ENCODE data around the gene SPTBN5. TPM values are rescaled to one million over a fixed set of nuclear protein-coding genes. Genes with fewer than 3 reads are reported as not detected.

Gene SPTBN5
- total RNA-seq, 1 donor from 2014 or later: 2.6 TPM

- DNase-seq (ENCODE audit: low read depth in 2 of 2): peak in 1 of 2 donors; percentile 58
These were observed 32.6 kb upstream of the SPTBN5 start for GRCh38 chr15:41926185-41927056.

GRCh38 chr15:41925086-41925608, 31.3 kb upstream of the SPTBN5 start:
- no peak for DNase-seq (ENCODE audit: low read depth in 2 of 2)

GRCh38 chr15:41923401-41923997, 29.6 kb upstream of the SPTBN5 start:
- DNase-seq (ENCODE audit: low read depth in 2 of 2): no peak

GRCh38 chr15:41922353-41922752, 28.5 kb upstream of the SPTBN5 start:
- no peak for DNase-seq (ENCODE audit: low read depth in 2 of 2)

DNA sequence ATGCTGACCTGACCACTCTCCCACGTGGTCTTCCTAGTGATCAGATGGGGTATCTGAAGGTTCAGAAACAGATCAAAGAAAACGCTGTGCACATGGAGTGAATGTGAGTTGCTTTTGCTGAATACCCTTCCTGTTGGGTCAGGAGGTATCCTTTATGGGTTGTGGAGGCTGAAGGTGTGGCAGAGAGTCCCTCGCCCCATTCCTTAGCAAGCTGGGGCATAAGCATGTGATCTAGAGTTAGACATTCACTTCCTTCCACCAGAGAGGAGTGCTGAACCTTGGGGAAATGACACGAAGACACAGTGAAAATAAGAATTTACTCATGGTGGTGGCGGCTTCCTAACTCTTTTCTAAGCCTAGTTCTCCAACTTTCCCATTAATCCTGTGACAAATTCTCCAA, 27.8 kb upstream of the SPTBN5 start:
- no peak for DNase-seq (ENCODE audit: low read depth in 2 of 2)

DNA sequence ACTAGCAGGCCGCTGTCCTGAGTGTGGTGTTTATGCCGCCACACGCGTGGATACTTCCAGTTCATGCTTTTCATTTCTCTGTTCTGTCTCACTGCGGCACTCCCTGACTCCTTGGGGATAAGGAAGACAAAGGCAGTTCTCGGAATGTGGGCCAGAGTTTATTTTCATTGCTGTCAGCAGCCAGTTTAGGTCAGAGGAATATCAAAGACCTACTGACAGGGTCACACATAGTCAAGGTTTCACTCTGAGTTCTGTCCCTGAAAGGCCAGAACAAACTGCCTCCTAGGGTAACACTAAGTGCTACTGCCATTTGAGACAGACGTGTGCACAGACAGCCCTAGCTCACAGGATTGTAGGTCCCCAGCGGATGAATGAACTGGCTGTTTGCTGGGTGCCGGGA, 27.3 kb upstream of the SPTBN5 start:
- no peak for DNase-seq (ENCODE audit: low read depth in 2 of 2)

- peak; percentile 88 to 94 for DNase-seq (ENCODE audit: low read depth in 2 of 2)
These were observed 26.2 kb upstream of the SPTBN5 start for GRCh38 chr15:41919954-41920538.

DNA sequence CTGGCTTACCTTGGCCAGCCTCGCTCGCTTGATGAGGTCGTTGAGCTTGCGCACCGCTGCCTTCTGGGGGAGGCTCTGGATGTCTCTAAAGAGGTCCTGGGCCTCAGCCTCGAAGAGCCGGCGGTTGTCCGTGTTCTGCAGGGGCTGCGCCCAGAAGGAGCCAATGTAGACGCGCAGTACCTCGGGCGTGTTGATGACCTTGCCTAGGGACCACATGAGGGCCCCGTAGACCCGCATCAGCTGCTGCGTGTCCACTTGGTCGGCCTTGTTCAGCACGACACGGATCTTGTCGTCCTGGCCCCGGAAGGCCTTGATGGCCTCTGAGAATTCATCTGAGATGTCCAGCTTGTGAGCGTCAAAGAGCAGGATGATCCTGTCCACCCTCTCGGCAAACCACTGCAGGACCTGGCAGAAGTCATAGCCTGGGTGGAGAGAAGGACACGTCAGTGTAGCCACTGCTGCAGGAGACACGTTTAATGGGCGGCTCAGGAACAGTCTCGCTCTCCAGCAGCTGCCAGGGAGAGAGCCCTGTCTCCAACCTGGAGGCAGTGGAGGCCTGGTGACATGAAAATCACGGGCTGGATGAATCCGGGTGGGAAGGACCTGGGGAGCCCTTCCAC, 25.5 kb upstream of the SPTBN5 start:
- no peak for DNase-seq (ENCODE audit: low read depth in 2 of 2)

DNA sequence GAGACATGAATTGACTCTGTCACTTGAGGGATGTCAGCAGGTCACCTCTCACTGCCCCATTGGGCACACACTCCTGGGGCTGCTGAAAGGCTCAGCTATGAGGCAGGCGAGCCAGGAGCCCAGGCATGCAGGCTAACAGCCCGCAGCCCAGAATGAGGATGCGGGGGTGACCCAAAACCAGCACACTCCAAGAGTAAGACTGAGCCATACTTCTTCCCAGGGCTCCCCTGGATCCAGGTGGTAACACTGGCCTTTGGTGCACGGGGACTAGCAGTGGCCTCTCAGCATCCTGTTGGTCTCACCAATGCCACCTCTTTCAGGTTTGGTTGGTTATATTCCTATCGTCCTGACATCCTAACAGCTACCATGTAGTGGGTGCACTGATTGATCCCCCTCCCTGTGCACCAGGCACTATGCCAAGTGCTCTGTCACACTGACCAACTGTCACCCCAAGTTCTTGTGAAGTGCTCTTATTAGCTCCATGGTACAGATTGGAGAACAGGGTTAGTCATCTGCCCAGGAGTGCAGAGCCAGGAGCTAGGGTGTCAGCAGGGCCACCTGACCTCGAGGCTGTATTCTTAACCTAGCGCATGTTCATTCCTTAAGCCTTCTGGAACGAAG, 24.8 kb upstream of the SPTBN5 start:
- DNase-seq (ENCODE audit: low read depth in 2 of 2): no peak

GRCh38 chr15:41917767-41918430, 24.0 kb upstream of the SPTBN5 start:
- DNase-seq (ENCODE audit: low read depth in 2 of 2): peak; percentile 76 to 80

GRCh38 chr15:41915255-41915994, 21.6 kb upstream of the SPTBN5 start:
- no peak for DNase-seq (ENCODE audit: low read depth in 2 of 2)

DNA sequence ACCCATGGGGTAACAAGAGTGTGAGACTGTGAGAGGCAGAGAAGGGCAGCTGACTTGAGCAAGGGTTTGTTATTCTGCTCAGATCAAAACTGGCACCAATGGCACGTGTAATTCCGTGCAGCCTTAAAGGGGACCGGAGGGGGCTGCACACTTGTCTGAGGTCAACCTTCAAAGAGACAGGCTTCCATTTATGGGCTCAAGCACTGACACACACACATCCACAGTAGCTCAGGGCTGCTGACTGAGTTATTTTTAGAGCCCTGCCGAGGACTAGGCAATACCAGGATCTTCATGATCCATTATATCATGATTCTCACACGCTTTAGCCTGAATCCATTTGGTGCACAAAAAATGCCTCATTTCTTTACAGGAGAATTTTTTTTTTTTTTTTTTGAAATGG, 20.6 kb upstream of the SPTBN5 start:
- no peak for DNase-seq (ENCODE audit: low read depth in 2 of 2)

DNA sequence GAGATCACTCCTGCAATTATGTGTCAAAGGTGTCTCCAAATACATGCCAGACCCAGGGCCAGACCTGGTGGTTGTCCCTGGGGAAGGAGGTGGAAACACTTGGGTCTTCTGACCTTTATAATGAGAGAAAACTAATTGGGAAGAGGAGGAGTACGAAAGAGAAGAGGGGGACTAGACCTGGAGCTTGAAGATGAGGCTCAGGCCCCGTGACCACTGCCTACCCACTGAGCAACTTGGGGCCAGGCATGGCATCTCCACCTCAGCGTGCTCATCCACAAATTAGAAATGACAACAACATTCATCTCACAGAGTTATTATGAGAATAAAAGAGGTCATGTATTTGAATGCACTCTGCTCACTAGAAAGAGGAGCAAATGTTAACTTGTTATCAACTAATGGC, 19.4 kb upstream of the SPTBN5 start:
- DNase-seq (ENCODE audit: low read depth in 2 of 2): no peak

DNA sequence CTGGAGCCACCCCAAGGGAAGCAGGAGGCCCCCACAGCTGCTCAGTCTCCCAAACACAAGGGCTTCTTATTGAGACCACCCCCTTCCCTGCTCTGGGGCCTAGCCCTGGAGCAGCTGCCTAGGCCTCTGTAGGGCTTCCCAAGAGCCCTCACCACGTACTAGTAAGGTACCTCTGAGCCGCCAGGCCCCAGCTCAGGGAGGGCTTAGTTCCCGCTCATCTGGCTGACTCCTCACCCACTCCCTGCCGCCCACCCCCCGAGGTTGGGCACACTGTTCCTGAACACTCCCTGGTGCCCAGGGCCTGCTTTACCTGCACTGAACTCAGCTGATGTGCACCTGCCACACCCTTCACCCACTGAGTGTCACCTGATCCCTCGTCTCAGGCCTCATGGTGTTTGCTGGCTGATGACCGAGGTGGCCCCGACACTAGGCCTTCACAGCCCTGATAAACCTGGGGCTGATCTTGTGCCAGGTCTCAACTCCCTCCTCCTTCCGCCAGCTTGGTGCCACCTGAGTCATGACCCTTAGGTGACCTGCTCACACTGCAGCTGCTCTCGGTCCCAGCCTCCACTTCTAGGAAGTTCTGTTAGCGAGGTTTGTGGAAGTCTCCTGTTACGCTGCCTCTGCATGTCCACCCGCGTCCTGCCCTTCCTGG, 18.0 kb upstream of the SPTBN5 start:
- DNase-seq (ENCODE audit: low read depth in 2 of 2): no peak

DNA sequence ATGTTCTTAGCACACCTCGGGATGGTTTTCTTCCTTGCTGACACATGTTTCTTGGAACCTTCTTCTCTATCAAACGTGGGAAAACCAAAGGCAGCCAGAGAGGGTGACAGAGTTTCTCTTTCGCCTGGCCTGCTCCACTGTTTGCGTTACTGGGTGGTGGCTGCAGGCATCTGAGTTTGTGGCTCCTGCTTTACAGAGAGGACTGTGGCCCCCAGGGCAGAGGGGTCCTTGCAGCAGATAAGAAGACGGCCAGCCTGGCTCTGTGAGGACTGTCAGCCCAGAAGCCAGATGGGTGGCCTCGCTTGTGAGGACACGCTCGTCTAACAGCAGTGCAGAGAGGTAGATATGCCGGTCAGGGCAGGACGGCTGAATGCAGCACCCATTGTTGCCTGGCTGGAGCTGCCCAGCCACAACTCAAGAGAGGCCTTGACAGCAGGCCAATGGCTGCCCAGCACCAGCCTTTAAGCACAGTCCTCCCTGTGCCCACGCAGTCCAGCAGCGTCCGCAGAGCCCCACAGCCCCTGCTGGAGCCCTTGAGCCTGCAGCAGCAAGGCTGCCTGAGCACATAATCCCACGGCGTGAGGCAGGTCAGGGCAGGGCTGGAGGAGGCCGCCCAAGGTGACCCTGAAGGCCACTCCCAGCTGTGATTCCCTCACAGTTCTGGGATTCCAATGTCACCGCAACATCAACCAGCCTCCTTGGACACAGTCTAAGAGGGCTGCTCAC, 15.0 kb upstream of the SPTBN5 start:
- no peak for DNase-seq (ENCODE audit: low read depth in 2 of 2)

DNA sequence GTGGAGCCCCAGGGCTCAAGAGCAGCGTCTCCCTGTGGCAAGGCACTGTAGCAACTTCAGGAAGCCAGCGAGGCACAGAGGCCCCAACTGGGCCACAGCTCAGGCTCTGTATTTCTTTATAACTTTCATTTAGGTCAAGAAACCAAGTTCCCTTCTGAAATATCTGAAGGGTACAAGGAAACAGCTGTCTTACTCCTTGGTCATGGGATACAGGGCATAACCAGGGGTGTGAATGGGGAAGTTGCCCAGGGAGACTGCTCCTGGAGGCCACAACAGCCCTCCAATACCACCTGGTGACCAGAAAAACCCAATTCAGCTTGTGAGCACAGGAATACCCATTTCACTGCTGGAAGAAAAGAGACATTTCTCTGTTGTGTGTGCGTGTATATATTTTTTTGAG, 13.3 kb upstream of the SPTBN5 start:
- no peak for DNase-seq (ENCODE audit: low read depth in 2 of 2)

- DNase-seq (ENCODE audit: low read depth in 2 of 2): no peak
These were observed 12.8 kb upstream of the SPTBN5 start for GRCh38 chr15:41906608-41907007.

GRCh38 chr15:41905036-41905793, 11.4 kb upstream of the SPTBN5 start:
- no peak for DNase-seq (ENCODE audit: low read depth in 2 of 2)
